HEK293 (cell line): ENCODE data around the gene PADI3.

Experiments
- ATF2 ChIP-seq: fragments of 450-650 bp; formaldehyde crosslinking; IDR thresholded peaks from 2 replicates; pipeline ENCODE4 v1.5.1; 2016; ENCODE audit warnings: missing biosample characterization, missing genetic modification characterization, low read depth
- CTCF ChIP-seq: fragments of 450-650 bp; formaldehyde crosslinking; IDR thresholded peaks from 2 replicates; pipeline ENCODE4 v1.5.1; 2016; ENCODE audit warnings: missing biosample characterization, missing genetic modification characterization
- ELK4 ChIP-seq: IDR thresholded peaks from 2 replicates; pipeline ENCODE4 v1.6.1; 2011; ENCODE audit warnings: mild to moderate bottlenecking, low read depth, low read length, borderline replicate concordance
- ZIC2 ChIP-seq: fragments of 450-650 bp; formaldehyde crosslinking; IDR thresholded peaks from 2 replicates; pipeline ENCODE4 v1.5.1; 2016; ENCODE audit warnings: missing biosample characterization, missing genetic modification characterization
- ZNF623 ChIP-seq: fragments of 450-650 bp; formaldehyde crosslinking; IDR thresholded peaks from 2 replicates; pipeline ENCODE4 v1.5.1; 2016; ENCODE audit warnings: missing biosample characterization, missing genetic modification characterization

- TF ChIP-seq ZIC2: no peak
- TF ChIP-seq ELK4: no peak
- no peak for TF ChIP-seq ZNF623 (tag by site-specific recombination)
- no peak for TF ChIP-seq CTCF (tag by site-specific recombination)
- TF ChIP-seq ATF2 (tag by site-specific recombination): no peak
Measured at GRCh38 chr1:17243274-17243673, 5.6 kb upstream of the PADI3 start.
